ENCODE results near the gene DRC7. TPM values are rescaled to one million over a fixed set of nuclear protein-coding genes. Genes with fewer than 3 reads are reported as not detected.

Gene DRC7
- total RNA-seq, 1 donor from 2014 or later: 0.16 TPM

- DNase-seq (ENCODE audit: low read depth, low spot score): no peak
- no peak overlapping the region for H3K27ac Mint-ChIP-seq (ENCODE audit: unreplicated experiment)
- peaks cover 2% of the 10 kb centered on the region for H3K9me3 Mint-ChIP-seq
- peak overlapping the region; percentile 72 for H3K4me3 Mint-ChIP-seq
- TF ChIP-seq, protein P1, sequence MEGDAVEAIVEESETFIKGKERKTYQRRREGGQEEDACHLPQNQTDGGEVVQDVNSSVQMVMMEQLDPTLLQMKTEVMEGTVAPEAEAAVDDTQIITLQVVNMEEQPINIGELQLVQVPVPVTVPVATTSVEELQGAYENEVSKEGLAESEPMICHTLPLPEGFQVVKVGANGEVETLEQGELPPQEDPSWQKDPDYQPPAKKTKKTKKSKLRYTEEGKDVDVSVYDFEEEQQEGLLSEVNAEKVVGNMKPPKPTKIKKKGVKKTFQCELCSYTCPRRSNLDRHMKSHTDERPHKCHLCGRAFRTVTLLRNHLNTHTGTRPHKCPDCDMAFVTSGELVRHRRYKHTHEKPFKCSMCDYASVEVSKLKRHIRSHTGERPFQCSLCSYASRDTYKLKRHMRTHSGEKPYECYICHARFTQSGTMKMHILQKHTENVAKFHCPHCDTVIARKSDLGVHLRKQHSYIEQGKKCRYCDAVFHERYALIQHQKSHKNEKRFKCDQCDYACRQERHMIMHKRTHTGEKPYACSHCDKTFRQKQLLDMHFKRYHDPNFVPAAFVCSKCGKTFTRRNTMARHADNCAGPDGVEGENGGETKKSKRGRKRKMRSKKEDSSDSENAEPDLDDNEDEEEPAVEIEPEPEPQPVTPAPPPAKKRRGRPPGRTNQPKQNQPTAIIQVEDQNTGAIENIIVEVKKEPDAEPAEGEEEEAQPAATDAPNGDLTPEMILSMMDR (conservative IDR thresholded peaks at IDR 0.05): no peak
- H3K4me1 Mint-ChIP-seq: peaks cover 21% of the 10 kb centered on the region
- H3K27me3 Mint-ChIP-seq (ENCODE audit: low read depth): no peaks in the 10 kb centered on the region
- peaks cover 2% of the 10 kb centered on the region for H3K36me3 Mint-ChIP-seq (ENCODE audit: low read depth)
Measured at GRCh38 chr16:57732714-57733113, 38.1 kb downstream of the DRC7 start.

DNA sequence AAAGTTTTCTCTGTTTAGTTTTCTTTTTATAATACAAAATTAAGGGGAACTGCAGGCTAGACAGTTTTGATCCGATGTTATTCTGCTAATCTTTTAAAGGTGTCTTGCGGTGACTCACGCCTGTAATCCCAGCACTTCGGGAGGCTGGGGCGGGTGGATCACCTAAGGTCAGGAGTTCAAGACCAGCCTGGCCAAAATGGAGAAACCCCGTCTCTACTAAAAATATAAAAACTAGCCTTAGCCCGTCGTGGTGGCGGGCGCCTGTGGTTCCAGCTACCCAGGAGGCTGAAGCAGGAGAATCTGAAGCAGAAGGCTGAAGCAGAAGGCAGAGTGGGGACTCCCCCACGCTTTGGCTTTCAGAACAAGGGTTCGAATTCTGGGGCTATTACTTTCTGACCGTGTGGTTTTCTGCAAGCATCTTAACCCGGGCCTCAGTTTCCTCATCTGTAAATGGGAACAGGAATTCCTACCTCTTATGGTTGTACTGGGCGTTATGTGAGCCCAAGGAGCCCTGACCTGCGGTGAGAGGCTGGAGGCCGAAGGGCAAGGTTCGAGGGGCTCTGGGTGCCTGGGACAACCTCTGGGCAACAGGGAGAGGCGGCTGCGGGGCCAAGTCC, 39.8 kb downstream of the DRC7 start:
- TF ChIP-seq, protein P1 (conservative IDR thresholded peaks at IDR 0.05): no peak
- Mint-ChIP-seq H3K9me3 (peaks cover 2% of the 10 kb centered on the region), H3K36me3 (ENCODE audit: low read depth) (peaks cover 2% of the 10 kb centered on the region), H3K4me1 (peaks cover 23% of the 10 kb centered on the region), H3K27me3 (ENCODE audit: low read depth) (no peaks in the 10 kb centered on the region), H3K4me3 (peak overlapping the region; percentile 98), H3K27ac (ENCODE audit: unreplicated experiment) (peak overlapping the region; percentile 97)
- no peak for DNase-seq (ENCODE audit: low read depth, low spot score)

DNA sequence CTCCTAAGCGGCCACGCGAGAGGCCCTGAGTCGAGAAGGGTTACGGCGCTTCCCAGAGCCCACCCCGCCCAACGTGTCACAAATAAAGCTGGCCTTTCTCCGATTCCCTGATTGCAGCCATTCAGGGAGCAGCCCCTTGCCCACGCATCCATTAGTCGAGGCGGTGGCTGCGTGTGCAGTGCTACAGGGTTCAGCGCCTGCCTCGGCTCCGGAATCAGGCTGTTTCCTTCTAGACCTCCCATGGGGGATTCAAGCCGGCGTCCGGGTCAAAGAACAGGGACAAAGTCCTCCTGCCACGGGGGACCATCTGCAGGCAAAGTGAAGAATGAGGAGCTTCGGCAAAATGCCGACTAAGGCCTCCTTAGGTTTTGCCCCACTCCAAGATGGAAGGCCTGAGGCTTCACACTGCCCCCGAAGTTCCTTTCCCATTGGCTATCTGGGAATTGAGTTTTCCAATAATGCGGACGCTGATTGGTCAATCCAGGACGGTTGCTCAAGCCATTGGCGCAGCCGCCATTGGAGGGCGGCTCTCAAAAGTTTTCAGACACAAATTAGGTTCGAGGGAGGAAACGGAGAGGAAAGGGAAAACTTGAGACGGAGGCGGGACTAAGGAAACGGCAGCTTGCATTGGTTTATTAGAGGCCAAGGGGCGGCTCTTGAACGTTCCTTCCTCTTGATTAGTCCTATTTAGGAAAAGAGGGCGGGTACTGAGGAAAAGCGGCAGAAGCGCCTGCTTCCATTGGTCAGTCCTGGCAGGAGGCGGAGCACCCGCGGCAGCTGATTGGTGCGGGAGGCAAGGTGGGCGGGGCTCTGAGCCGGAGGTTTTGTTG, 40.5 kb downstream of the DRC7 start:
- Mint-ChIP-seq H3K27ac (ENCODE audit: unreplicated experiment) (peak overlapping the region; percentile 97), H3K27me3 (ENCODE audit: low read depth) (no peaks in the 10 kb centered on the region), H3K4me3 (peak overlapping the region; percentile 98), H3K36me3 (ENCODE audit: low read depth) (peaks cover 2% of the 10 kb centered on the region), H3K9me3 (peaks cover 2% of the 10 kb centered on the region), H3K4me1 (peaks cover 23% of the 10 kb centered on the region)
- DNase-seq (ENCODE audit: low read depth, low spot score): peak; percentile 99
- TF ChIP-seq, protein P1 (conservative IDR thresholded peaks at IDR 0.05): no peak

GRCh38 chr16:57735755-57736418, 41.3 kb downstream of the DRC7 start, which contains the start of gene KATNB1:
Gene KATNB1, plus strand, starts transcription at chr16:57735770. Its CDS starts 1,474 bp downstream, at chr16:57737244.
- H3K9me3 Mint-ChIP-seq: peaks cover 2% of the 10 kb centered on the region
- peaks cover 2% of the 10 kb centered on the region for H3K36me3 Mint-ChIP-seq (ENCODE audit: low read depth)
- peak within 1 kb of the TSS; percentile 97 for H3K27ac Mint-ChIP-seq (ENCODE audit: unreplicated experiment)
- no peaks in the 10 kb centered on the region for H3K27me3 Mint-ChIP-seq (ENCODE audit: low read depth)
- peaks cover 23% of the 10 kb centered on the region for H3K4me1 Mint-ChIP-seq
- TF ChIP-seq, protein P1 (conservative IDR thresholded peaks at IDR 0.05): no peak
- peak within 1 kb of the TSS; percentile 98 for H3K4me3 Mint-ChIP-seq
- peak; percentile 25 for DNase-seq (ENCODE audit: low read depth, low spot score)
